Skin of body (tissue), 2 donors: ENCODE results near the gene ADK. TPM values are rescaled to one million over a fixed set of nuclear protein-coding genes. Genes with fewer than 3 reads are reported as not detected.
"Not testable (repeated sequence)": the region's sequence is repeated elsewhere in the genome, so short reads cannot be mapped to it uniquely, and the experiment has no call there.

Experiments used
- DNase-seq: peaks from one replicate; lab custom pipeline; 2025; lab: John Stamatoyannopoulos, UW
- total RNA-seq: library from RNA; depleted of rRNA; stranded (reverse); fragments of >200 nt; gene quantifications from one replicate; pipeline ENCODE4 v1.2.3, GENCODE V29; 2014

The ADK gene
- total RNA-seq, 1 donor from 2014 or later = 42.5 TPM

DNA sequence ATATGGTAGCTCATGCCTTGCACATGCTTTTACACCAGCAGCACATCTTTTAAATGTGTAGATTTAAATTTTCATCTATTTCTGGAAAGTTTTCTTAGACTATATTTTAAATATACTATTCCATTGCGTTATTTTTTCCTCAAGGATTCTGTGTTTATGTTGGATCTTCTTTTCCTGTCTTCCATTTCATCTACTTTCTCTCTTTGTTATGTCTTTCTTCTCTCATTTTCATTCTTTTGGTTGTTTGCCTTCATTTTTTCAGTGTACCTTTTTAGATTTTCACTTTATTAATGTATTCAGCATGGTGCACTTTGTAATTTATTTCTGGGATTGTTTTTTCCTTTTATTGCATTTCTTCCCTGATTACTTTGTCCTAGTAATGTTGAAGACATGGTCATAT is 329.8 kb downstream of the ADK start:
- no peak for DNase-seq

DNA sequence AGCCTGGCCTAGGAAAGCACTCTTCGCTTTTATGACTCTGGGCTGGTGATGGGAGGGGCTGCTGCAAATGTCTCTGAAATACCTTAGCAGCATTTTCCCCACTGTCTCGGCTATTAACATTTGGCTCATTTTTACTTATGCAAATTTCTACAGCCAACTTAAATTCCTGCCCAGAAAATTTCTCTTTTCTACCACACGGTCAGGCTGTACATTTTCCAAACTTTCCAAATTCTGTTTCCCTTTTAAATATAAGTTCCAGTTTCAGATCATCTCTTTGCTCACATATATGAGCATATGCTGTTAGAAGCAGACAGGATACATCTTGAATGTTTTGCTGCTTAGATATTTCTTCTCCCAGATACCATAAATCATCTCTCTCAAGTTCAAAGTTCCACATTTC is 332.3 kb downstream of the ADK start:
- DNase-seq = no peak

DNA sequence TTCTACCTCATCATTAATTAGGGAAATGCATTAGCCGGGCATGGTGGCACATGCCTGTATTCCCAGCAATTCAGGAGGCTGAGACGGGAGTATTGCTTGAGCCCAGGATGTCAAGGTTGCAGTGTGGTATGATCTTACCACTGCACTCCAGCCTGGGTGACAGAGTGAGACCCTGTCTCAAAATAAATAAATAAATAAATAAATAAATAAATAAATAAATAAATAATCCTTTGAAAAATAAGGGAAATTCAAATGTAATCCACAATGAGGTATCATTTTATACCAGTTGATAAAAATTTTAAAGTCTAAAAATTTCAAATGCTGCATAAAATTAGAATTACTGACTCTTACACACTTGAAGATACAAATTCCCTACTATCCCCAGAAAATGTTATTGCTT is 334.3 kb downstream of the ADK start:
- no peak for DNase-seq

DNA sequence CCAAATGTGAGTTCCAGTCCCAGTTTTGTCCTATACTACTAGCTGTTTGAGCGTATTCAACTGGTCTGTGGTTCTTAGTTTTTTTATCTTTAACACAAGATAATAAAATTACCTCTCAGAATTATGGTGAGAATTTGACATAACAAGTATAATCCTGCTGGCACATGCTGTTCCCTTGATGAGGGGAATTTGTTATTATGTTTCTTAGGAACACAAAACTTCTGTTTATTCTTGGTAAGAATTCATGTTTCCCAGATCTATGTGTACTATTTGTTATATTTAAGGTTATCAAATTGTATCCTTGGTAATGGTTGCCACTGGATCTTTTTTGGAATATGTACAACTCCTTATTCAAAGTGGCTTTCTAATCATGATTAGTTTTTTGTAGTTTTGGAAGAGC is 335.6 kb downstream of the ADK start:
- DNase-seq = no peak

DNA sequence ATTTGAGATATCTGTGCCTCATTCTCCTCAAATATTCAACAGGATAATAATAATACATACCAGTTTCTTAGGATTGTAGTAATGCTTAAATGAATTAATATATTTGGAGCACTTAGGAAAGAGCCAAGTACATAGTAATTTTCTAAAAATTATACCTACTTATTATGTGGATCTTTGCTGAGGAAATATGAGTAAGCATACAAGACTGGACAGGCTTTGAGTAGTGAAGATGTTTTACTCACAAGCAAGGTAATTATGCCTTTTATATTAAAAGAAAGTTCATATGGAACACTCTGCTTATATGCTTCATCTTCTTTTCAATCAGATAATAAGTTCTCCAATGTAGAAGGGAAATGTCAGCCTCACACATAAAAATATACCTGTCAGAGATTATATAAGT is 337.9 kb downstream of the ADK start:
- no peak for DNase-seq

DNA sequence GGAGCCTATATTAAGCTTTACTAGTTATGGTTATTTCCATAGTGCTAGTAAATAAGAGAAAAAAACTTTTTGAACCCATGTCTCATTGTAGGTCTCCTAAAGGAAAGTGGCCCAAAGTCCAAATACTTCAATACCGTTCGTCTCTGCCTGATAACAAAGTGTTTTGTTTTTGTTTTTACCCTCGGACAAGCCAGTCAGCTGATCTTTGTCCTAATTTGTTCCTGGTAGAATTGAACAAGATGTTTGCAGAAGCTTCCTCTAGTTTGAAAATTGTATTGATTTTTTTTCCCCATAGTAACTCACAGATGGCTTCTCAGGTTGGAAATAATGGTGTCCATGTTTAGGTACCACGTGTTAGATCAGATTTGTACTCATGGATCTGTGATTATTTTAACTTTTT is 339.5 kb downstream of the ADK start:
- no peak for DNase-seq

DNA sequence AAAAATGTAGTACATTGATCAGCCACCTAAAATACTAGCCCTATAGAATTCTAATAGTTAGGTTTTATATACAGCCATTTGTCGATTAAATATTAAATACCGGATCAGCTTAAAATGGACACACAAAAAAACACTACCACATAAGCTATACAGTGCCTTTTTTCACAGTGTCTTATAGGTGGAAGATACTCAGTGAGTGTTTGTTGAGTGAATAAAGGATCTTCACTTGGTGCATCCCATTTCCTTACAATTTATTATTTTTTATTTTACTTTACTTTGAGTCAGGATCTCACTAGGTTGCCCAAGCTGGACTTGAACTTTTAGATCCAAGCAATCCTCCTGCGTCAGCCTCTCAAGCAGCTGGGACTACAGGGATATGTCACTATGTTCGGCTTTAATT is 340.0 kb downstream of the ADK start:
- no peak for DNase-seq

DNA sequence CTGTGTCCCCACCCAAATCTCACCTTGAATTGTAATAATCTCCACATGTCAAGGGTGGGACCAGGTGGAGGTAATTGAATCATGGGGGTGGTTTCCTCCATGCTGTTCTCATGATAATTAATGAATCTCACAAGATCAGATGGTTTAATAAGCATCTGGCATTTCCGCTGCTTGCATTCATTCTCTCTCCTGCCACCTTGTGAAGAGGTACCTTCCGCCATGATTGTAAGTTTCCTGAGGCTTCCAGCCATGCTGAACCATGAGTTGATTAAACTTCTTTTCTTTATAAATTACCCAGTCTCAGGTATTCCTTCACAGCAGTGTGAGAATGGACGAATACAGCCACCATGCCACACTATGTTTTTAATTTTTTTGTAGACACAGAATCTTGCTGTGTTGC is 345.3 kb downstream of the ADK start:
- not testable (repeated sequence) for DNase-seq

DNA sequence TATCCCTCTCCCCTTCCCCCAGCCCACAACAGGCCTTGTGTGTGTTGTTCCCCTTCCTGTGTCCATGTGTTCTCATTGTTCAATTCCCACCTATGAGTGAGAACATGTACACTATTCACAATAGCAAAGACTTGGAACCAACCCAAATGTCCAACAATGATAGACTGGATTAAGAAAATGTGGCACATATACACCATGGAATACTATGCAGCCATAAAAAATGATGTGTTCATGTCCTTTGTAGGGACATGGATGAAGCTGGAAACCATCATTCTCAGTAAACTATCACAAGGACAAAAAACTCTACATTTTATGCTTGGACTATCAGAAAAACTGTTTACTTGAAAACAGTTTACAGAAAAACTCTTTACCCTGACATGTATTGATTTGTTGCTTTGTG is 347.6 kb downstream of the ADK start:
- DNase-seq = not testable (repeated sequence)

DNA sequence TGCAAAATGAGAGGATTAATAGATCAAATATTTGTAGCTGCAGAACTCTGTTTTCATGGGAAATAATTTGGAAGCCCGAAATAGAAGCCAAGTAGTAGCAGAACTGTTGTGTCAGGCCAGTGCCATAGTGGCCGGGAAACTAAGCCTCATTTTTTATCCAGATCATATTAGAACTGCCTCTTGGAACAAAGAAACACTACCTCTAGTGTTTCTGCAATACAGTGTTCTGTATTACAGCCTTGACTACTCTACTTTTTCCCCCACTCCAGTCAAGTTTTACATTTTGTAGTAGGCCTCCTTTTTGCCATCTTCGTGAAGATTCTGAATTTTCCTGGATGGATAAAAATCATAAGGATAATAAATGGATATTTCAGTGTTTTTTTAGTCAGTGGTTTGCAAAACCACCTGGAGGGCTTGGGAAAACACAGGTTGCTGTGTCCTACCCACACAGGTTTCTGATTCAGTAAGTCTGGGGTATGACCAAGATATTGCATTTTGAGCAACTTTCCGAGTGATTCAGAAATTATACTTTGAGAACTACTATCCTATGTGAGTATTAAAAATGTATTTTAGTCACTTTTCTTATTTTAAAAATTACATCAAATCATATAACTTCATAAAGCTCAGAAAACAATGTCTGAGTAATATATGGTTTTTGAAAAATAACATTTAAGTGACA is 349.1 kb downstream of the ADK start:
- no peak for DNase-seq

DNA sequence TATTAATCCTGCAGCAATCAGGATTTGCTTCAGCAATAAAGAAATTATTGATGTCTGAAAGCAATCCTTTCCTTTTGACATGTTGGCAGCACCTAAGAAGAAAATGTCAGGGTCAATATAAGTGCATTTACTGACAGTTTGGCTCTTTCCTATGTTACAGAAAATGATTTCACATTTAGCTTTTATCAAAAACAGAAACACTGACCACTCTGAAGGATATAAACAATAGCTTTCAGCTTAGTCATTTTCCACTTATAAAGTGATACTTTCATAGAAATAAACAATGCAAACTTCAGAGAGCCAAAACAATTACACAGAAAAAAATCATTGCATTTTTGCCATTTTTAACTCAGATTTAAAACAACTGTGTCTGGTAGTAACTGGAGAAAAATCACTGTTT is 349.8 kb downstream of the ADK start:
- DNase-seq = peak; percentile 21

DNA sequence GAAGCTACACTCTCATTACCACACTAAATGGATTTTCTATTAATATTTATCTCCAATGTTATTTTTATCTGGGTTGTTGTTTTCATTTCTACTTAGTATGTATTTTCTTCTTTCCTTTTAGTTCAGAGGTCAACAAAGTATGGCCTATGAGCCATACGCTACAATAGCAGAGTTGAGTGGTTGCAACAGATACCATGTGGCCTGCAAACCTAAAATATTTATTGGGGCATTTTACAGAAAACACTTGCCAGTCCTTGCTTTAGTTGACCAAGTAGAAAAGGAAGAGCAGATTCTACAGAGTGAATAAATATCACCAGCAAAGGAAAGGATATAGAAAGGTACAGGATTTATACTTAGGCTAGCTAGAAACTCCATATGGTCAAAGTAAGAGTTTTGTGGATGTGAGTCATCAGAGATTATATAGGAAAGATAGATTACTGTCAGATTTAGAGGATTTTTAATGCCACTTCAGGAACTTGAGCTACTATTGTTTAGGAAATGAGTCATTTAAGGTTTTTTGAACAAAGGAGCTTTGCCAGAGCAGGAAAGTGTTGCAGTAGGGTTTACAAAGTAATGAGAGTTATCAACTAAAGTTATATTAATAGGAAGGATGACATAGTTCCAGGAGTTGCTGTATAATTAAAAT is 352.1 kb downstream of the ADK start:
- no peak for DNase-seq

DNA sequence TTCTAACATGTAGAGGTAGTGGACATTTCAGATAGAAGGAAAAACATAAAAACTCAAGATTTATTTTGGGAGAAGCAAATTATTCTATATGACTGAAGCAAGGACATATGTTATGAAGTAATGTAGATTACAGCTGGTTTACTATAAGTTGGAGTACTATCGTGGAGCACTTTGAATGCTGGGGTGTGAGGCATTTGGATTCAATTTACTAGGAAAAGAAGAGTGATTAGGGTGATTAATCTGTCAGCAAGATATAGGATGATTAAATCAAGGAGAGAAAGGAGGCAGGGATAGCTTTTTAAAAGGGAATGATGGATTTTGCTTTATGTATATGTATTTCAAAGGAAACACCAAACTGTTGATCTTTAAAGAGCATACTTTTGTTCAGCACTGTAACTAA is 356.9 kb downstream of the ADK start:
- peak; percentile 46 for DNase-seq

DNA sequence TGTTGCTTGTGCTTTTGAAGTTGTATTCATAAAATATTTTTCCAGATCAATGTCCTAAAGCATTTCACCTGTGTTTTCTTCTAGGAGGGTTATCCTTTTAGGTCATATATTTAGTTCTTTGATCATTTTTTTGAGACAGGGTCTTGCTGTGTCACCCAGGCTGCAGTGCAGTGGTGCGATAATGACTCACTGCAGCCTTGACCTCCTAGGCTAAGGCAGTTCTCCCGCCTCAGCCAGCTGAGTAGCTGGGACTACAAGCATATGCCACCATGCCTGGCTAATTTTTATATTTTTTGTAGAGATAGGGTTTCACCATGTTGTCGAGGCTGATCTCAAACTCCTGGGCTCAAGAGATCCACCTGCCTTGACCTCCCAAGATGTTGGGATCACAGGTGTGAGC is 359.6 kb downstream of the ADK start:
- no peak for DNase-seq

DNA sequence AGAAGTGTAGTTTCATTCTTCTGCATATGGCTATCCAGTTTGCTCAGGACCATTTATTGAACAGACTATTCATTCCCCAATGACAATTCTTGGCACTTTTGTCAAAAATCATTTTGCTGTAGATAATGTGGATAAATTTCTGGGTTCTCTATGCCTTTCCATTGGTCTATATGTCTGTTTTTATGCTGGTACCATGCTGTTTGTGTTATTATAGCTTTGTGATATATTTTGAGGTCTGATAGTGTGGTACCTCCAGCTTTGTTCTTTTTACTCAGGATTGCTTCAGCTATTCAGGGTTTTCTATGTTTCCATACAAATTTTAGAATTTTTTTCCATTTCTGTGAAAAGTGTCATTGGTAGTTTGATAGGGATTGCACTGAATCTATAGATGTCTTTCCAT is 360.0 kb downstream of the ADK start:
- DNase-seq = no peak

DNA sequence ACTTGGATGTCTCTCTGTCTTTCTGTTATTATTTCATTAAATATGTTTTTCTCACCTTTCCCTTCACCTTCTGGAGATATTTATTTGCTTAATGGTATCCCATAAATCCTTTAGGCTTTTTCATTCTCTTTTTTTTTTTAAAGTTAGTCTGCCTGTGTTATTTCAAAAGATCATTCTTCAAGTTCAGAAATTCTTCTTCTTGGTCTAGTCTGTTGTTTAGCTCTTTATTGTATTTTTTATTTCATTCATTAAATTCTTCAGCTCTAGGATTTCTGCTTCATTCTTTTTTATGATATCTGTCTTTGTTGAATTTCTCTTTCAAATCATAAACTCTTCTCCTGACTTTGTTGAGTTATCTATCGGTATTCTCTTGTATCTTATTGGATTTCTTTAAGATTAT is 363.3 kb downstream of the ADK start:
- no peak for DNase-seq

DNA sequence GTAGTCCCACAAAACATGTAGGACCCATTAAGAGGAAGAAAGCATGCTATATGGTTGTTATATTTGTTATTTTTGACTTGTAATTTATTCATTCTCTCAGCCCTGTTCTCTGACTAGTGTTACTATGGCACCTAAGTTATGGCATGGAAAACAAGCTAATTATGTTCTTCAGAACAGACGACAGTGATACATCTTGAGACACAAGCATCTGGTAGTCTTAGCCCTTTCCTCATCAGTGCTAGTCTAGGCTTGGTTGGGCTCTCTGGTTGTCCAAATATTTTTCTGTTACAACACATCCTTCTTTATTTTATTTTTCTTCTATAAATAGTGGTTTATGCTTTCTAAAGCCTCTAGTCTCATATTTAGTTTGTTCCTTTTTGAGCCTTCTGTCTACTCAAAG is 367.0 kb downstream of the ADK start:
- no peak for DNase-seq

DNA sequence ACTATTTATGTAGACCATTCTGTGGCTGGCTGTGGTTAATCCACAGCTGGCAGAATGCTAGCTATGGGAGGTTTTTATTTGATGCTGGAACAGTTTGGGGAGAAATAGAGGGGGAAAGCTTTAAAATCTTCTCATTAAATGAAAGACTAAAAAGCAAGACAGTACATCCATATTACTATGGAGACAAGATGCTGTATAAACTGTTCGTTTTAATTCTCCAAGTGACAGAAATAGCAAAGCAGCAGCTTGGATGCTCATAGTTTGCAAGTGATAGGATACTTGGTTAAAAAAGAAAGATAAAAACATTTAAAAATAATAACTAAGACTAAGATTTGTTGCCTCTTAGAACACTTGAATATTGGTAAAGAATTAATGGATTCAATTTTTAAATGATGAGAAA is 370.5 kb downstream of the ADK start:
- DNase-seq = no peak

DNA sequence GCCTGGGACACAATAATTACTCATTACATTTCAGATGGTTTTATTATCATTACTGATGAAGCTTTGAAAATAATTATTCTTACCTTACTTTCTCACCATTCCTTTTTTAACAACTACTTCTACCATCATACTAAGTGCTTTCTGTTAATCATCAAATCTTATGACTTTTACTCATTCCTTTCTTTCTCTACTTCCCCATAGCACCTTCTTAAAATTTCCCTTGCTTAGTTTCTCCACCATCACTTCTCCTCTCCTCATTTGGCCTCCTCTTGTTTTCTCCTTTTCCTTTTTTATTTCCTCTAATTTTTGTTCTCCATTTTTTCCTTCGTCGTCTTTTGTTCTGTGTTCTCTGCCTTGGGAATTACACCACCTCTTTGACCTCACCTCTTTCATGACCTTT is 372.2 kb downstream of the ADK start:
- DNase-seq = no peak

DNA sequence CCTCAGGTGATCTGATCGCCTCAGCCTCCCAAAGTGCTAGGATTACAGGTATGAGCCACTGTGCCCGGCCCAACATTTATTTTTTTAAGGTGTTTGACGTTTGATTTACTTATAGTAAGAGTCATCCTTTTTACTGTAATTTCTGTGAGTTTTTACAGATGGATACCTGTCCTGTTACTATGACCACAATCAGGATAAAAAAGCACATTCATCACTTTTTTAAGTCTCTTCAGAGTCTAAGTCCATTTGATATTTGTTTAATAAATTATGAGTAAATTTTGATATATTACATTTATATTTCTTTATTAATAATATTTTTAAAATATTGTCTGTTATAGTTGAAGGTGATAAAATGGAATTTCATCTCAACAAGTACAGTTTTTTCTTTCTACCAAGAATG is 374.9 kb downstream of the ADK start:
- DNase-seq = no peak

DNA sequence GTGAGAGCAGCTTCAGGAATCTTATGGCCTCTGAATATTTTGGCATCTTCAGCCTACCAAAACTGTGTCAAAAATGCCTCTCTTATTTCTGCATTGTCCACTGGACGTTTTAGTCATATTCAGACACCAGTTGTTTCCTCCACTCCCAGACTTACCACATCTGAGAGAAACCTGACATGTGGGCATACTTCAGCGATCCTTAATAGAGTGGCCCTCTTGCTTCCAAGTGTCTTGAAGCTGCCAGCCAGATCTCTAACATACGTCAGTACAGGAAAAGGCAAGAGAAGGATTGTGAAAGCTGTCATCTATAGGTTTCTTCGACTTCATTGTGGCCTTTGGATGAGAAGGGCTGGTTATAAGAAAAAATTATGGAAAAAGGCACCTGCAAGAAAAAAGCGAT is 376.6 kb downstream of the ADK start:
- DNase-seq = not testable (repeated sequence)

DNA sequence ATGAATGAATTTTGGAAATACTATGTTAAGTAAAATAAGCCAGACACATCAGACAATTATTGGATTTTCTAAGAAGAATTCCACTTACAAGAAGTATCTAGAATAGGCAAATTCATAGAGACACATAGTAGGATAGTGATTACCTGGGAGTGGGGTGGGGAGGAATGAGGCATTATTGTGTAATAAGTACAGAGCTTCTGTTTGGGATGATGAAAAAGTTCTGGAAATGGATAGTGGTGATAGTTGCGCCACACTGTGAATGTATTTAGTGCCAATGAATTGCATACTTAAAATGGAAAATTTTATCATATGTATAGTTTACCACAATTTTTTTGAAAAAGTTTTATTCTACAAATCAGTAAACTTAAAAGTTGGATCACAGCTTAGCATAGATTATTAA is 378.2 kb downstream of the ADK start:
- DNase-seq = no peak

DNA sequence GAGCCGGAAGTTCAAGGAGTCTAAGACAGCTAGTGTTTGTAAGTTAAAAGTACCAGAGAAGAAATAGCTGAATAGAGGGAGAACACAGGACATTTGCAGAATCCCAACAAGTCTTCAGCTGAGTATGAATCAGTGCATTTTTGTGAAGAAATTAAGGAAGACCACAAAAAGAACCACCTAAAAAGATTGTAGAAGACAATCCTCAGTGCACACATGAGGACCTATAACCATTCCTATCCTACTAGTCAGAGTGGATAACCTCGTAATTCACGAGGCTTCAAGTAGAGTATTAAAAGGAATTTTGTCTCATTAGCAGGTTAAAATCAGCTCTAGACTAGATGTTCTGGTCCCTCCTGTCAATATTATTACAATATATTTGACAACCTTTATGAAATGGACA is 380.0 kb downstream of the ADK start:
- DNase-seq = no peak

DNA sequence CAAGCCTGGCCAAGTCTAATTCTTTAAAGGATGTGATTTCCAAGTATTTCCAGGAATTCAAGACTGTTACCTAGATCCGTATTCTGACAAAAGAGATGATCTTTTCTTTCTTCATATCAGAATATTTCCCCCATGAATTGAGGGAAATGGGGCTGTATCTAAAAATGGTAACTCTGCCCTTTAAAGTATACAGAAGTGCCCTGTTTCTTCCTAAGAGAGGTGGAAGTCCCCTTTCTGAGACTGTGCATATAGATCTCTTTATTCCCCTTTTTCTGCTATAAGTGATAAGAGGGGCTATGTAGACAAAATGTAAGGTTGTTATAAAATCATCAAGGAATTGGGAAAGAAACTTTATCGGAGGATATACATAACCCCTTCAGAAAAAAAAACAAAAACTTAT is 388.3 kb downstream of the ADK start:
- DNase-seq = no peak
